GM21737 (cell line): ENCODE results near the gene CCNG2.

Experiments
- ATAC-seq: cut with Tn5 transposase; IDR thresholded peaks from one replicate; pipeline ENCODE4 v1.9.1; 2021; ENCODE audit warnings: mild to moderate bottlenecking, moderate library complexity; ENCODE audit not compliant: unreplicated experiment

The CCNG2 gene

GRCh38 chr4:77174426-77174825 lies 17.4 kb downstream of the CCNG2 start:
- no peak for ATAC-seq

GRCh38 chr4:77175201-77175611 lies 18.2 kb downstream of the CCNG2 start:
- ATAC-seq: no peak

- no peak for ATAC-seq
Observed at GRCh38 chr4:77176640-77177039, 19.6 kb downstream of the CCNG2 start.

GRCh38 chr4:77177199-77177598 lies 20.2 kb downstream of the CCNG2 start:
- ATAC-seq: no peak

- no peak for ATAC-seq
Observed at GRCh38 chr4:77178560-77178959, 21.6 kb downstream of the CCNG2 start.

GRCh38 chr4:77179519-77179918 lies 22.5 kb downstream of the CCNG2 start:
- no peak for ATAC-seq

GRCh38 chr4:77181720-77182119 lies 24.7 kb downstream of the CCNG2 start:
- no peak for ATAC-seq

- ATAC-seq: no peak
Observed at GRCh38 chr4:77183777-77184420, 26.9 kb downstream of the CCNG2 start.

GRCh38 chr4:77184974-77185373 lies 28.0 kb downstream of the CCNG2 start:
- ATAC-seq: no peak

- ATAC-seq: no peak
Observed at GRCh38 chr4:77185686-77186085, 28.7 kb downstream of the CCNG2 start.

GRCh38 chr4:77187322-77187721 lies 30.3 kb downstream of the CCNG2 start:
- no peak for ATAC-seq

GRCh38 chr4:77188498-77189220 lies 31.7 kb downstream of the CCNG2 start:
- no peak for ATAC-seq

- no peak for ATAC-seq
Observed at GRCh38 chr4:77189412-77189811, 32.4 kb downstream of the CCNG2 start.

- no peak for ATAC-seq
Observed at GRCh38 chr4:77190053-77190452, 33.0 kb downstream of the CCNG2 start.

- no peak for ATAC-seq
Observed at GRCh38 chr4:77193046-77193445, 36.0 kb downstream of the CCNG2 start.

GRCh38 chr4:77193511-77194102 lies 36.6 kb downstream of the CCNG2 start:
- peak; percentile 93 for ATAC-seq

GRCh38 chr4:77194366-77194765 lies 37.4 kb downstream of the CCNG2 start:
- no peak for ATAC-seq

GRCh38 chr4:77194989-77195388 lies 38.0 kb downstream of the CCNG2 start:
- ATAC-seq: no peak

- no peak for ATAC-seq
Observed at GRCh38 chr4:77196866-77197265, 39.9 kb downstream of the CCNG2 start.

- ATAC-seq: no peak
Observed at GRCh38 chr4:77197361-77197760, 40.4 kb downstream of the CCNG2 start.

- ATAC-seq: no peak
Observed at GRCh38 chr4:77197831-77198230, 40.8 kb downstream of the CCNG2 start.

GRCh38 chr4:77199276-77199675 lies 42.3 kb downstream of the CCNG2 start:
- no peak for ATAC-seq
